ENCODE data around the gene SPEM1.

DNA sequence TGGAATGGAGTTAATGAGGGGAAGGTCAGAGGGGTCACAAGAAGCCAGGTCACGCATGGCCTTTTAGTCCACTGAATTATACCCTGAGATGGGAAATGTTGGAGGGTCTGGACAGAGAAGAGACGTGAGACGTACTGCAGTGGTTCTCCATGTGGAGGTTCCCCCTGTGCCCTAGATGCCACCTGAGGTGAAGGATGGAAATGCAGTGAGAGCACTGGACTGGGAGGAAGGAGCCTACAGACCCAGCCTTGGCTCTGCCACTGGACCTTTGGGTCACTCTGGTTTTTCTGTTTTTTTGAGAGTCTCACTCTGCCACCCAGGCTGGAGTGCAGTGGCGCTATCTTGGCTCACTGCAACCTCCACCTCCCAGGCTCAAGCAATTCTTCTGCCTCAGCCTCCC lies 24.0 kb upstream of the SPEM1 start:
- TF ChIP-seq ELF4 (IDR thresholded peaks at IDR 0.05) = no peak
- no peak for TF ChIP-seq TARDBP (IDR thresholded peaks at IDR 0.05)
- no peak for TF ChIP-seq FOXK2 (IDR thresholded peaks at IDR 0.05)
- TF ChIP-seq BHLHE40 (IDR thresholded peaks at IDR 0.05; ENCODE audit: borderline replicate concordance) = no peak
- no peak for TF ChIP-seq NFRKB (IDR thresholded peaks at IDR 0.05)
- no peak for TF ChIP-seq SUZ12 (IDR thresholded peaks at IDR 0.05)
- TF ChIP-seq, protein P1, sequence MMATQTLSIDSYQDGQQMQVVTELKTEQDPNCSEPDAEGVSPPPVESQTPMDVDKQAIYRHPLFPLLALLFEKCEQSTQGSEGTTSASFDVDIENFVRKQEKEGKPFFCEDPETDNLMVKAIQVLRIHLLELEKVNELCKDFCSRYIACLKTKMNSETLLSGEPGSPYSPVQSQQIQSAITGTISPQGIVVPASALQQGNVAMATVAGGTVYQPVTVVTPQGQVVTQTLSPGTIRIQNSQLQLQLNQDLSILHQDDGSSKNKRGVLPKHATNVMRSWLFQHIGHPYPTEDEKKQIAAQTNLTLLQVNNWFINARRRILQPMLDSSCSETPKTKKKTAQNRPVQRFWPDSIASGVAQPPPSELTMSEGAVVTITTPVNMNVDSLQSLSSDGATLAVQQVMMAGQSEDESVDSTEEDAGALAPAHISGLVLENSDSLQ (IDR thresholded peaks at IDR 0.05) = no peak

All from HEK293T (cell line).